Spleen (tissue), 13 donors: Measurements from ENCODE around the gene METTL24. TPM values are rescaled to one million over a fixed set of nuclear protein-coding genes. Genes with fewer than 3 reads are reported as not detected.
A peak's percentile ranks its signal among the peaks of the same experiment; 100 is the strongest.

ENCODE experiments used
- DNase-seq: peaks from one replicate; pipeline ENCODE4 v3.0.0-alpha.2; 2020
- H3K27ac ChIP-seq, 8 donors: fragments of 200-600 bp; sonication (generic) in 7 of 8; 1 replicate in 4 of 8; 2 replicates in 4 of 8; pipeline versions ENCODE4 v1.5.0 to v1.8.0; 2016 to 2021; ENCODE audit warnings: inconsistent platforms in 4 of 8, mild to moderate bottlenecking in 4 of 8, moderate library complexity in 1 of 8
- H3K27me3 ChIP-seq, 7 donors: fragments of 200-600 bp; sonication (generic) in 6 of 7; replicated peaks in 1 of 7; 1 replicate in 4 of 7; 2 replicates in 3 of 7; pipeline versions ENCODE4 v1.5.0 to v1.8.0; 2016 to 2021; ENCODE audit warnings: inconsistent platforms in 3 of 7, mild to moderate bottlenecking in 1 of 7
- H3K36me3 ChIP-seq, 6 donors: fragments of 200-600 bp; sonication (generic) in 5 of 6; 1 replicate in 4 of 6; 2 replicates in 2 of 6; pipeline versions ENCODE4 v1.5.0 to v1.8.0; 2016 to 2021; ENCODE audit warnings: inconsistent platforms in 2 of 6
- H3K4me1 ChIP-seq, 6 donors: fragments of 200-600 bp; sonication (generic) in 5 of 6; 1 replicate in 3 of 6; 2 replicates in 3 of 6; pipeline versions ENCODE4 v1.5.0 to v1.8.0; 2016 to 2021; ENCODE audit warnings: inconsistent platforms in 3 of 6
- H3K4me3 ChIP-seq, 8 donors: fragments of 200-600 bp; sonication (generic) in 7 of 8; 1 replicate in 4 of 8; 2 replicates in 4 of 8; pipeline versions ENCODE4 v1.5.0 to v1.8.0; 2016 to 2021; ENCODE audit warnings: inconsistent platforms in 4 of 8, mild to moderate bottlenecking in 4 of 8, moderate library complexity in 2 of 8
- H3K9me3 ChIP-seq, 8 donors: fragments of 200-600 bp; sonication (generic) in 7 of 8; 1 replicate in 4 of 8; 2 replicates in 4 of 8; pipeline versions ENCODE4 v1.5.0 to v1.8.0; 2016 to 2021; ENCODE audit warnings: inconsistent platforms in 4 of 8
- CTCF ChIP-seq, 11 experiments: fragments of 200-600 bp in 7 of 11; fragments of 450-650 bp in 4 of 11; sonication (generic) in 4 of 11; IDR thresholded peaks in 8 of 11; conservative IDR thresholded peaks in 3 of 11; 1 replicate in 7 of 11; 2 replicates in 4 of 11; pipeline versions ENCODE4 v1.4.0 to v1.8.0; 2016 to 2021; ENCODE audit warnings: antibody characterized with exemption in 11 of 11, inconsistent platforms in 4 of 11, mild to moderate bottlenecking in 1 of 11
- POLR2A ChIP-seq, 3 donors: fragments of 450-650 bp; IDR thresholded peaks; one replicate each; pipeline ENCODE4 v1.5.1; 2017; ENCODE audit warnings: antibody characterized with exemption in 3 of 3, mild to moderate bottlenecking in 1 of 3
- POLR2AphosphoS5 ChIP-seq, 3 donors: sonication (generic); formaldehyde crosslinking; IDR thresholded peaks; one replicate each; pipeline ENCODE4 v1.5.1; 2017; ENCODE audit warnings: antibody characterized with exemption in 3 of 3
- WGBS, 5 donors: extraction: QIAGEN DNeasy Blood & Tissue Kit in 3 of 5; methylation state at CpG; one replicate each; pipeline versions ENCODE4 v1.1.5 to v1.1.7; 2013 to 2018; 5-methylcytosine and 5-hydroxymethylcytosine counted together
- intact Hi-C: fragments of 100-400 bp; cut with DNase I; formaldehyde crosslinking; loops from one replicate; pipeline ENCODE4 v1.15.0; 2023; ENCODE audit warnings: low total_unique reads
- long read RNA-seq, 2 donors: transcript quantifications; one replicate each; lab custom pipeline, GENCODE V29; 2026
- polyA plus RNA-seq, 3 donors: library from polyadenylated mRNA; stranded (reverse); fragments of 200-250 nt; gene quantifications; one replicate each; pipeline ENCODE4 v1.2.1, GENCODE V29; 2013
- total RNA-seq, 7 donors: library from RNA; depleted of rRNA in 3 of 7; stranded (reverse); fragments of >200 nt in 3 of 7; fragmentation: NEBNext Ultra II Directional in 4 of 7; extraction: Animal tissue kit (Norgen Biotek cat#: 25700) in 4 of 7; gene quantifications; one replicate each; pipeline versions ENCODE4 v1.1.0 to v1.2.1, GENCODE V29; 2016 to 2021
- donor health status: healthy with polysubstance abuse.
- donor health status: DM: no; HTN: no; CAD: no; lungs with moderate emphysema.
- donor health status: DM: no; HTN: no; CAD: no.
- donor health status: Bipolar disorder and iron deficiency.
- donor health status: healthy.
- donor health status: DM: no; HTN: no; CAD: no.
- donor health status: DM: yes; HTN: yes; CAD: no.

Gene METTL24
- total RNA-seq (1 to 10 TPM in 2 of 7 donors, under 1 TPM in 3, not detected in 2; 0.67 to 1.2 (median 0.98) TPM), polyA plus RNA-seq (not detected)
- long read RNA-seq, donor 1, partial matches to known transcripts = 0 of 1 reads
- long read RNA-seq, donor 1, other reads (novel, unspliced or antisense) = 0 of 1 reads
- long read RNA-seq, donor 2, partial matches to known transcripts = 0 of 1 reads
- long read RNA-seq, donor 2, other reads (novel, unspliced or antisense) = 0 of 1 reads

- intact Hi-C loops = no loop called here
- Histone ChIP-seq H3K4me3 (peak within 1 kb of the TSS; percentile 31 to 72 (median 45)), H3K27ac (no peak within 1 kb of the TSS), H3K27me3 (peaks cover 0 to 50% (median 26%) of the 10 kb centered on the region in 7 donors), H3K36me3 (no peaks in the 10 kb centered on the region), H3K4me1 (peaks cover 0 to 15% (median 11%) of the 10 kb centered on the region in 6 donors), H3K9me3 (no peaks in the 10 kb centered on the region)
- 1 to 8% (median 2%) methylated on average over 17 to 107 of the region's 107 CpGs for WGBS, 5 donors
- peak in 1 of 3 donors; percentile 5 for TF ChIP-seq POLR2AphosphoS5 (IDR thresholded peaks at IDR 0.05)
- TF ChIP-seq CTCF (IDR thresholded peaks at IDR 0.05 in 8 of 11, conservative IDR thresholded peaks at IDR 0.05 in 3 of 11) = no peak
- no peak for DNase-seq
These were observed at the start of gene METTL24 for GRCh38 chr6:110357664-110358552. Gene METTL24 (minus strand): TSS chr6:110358349. CDS start chr6:110358272, 77 bp downstream.

GRCh38 chr6:110404607-110405006 lies 46.5 kb upstream of the METTL24 start:
- Histone ChIP-seq H3K4me1 (peaks cover 0 to 11% (median 0%) of the 10 kb centered on the region in 6 donors), H3K4me3 (no peak overlapping the region), H3K9me3 (no peaks in the 10 kb centered on the region), H3K27me3 (no peaks in the 10 kb centered on the region), H3K27ac (no peak overlapping the region), H3K36me3 (no peaks in the 10 kb centered on the region)
- TF ChIP-seq POLR2AphosphoS5 (IDR thresholded peaks at IDR 0.05) (no peak), POLR2A (IDR thresholded peaks at IDR 0.05) (no peak), CTCF (IDR thresholded peaks at IDR 0.05 in 8 of 11, conservative IDR thresholded peaks at IDR 0.05 in 3 of 11) (no peak)
- intact Hi-C loops = no loop called here
- DNase-seq = no peak
- WGBS, 5 donors = 52 to 72% (median 59%) methylated on average over 8 of the region's 8 CpGs

- no peaks in the 10 kb centered on the region for H3K36me3 ChIP-seq
- no peaks in the 10 kb centered on the region for H3K27me3 ChIP-seq
- no peaks in the 10 kb centered on the region for H3K9me3 ChIP-seq
- intact Hi-C loops = no loop called here
- TF ChIP-seq CTCF (IDR thresholded peaks at IDR 0.05 in 8 of 11, conservative IDR thresholded peaks at IDR 0.05 in 3 of 11) = no peak
- H3K27ac ChIP-seq = no peak overlapping the region
- DNase-seq = no peak
- 82 to 95% (median 87%) methylated on average over 4 of the region's 4 CpGs for WGBS, 5 donors
- H3K4me3 ChIP-seq = no peak overlapping the region
- H3K4me1 ChIP-seq = peaks cover 0 to 20% (median 0%) of the 10 kb centered on the region in 6 donors
These were observed 43.5 kb upstream of the METTL24 start for GRCh38 chr6:110401585-110402176.

GRCh38 chr6:110400208-110400607 lies 42.1 kb upstream of the METTL24 start:
- Histone ChIP-seq H3K9me3 (no peaks in the 10 kb centered on the region), H3K4me3 (peak overlapping the region in 6 of 8 donors; percentile 15 to 68 (median 39)), H3K4me1 (peaks cover 0 to 20% (median 0%) of the 10 kb centered on the region in 6 donors), H3K27ac (peak overlapping the region in 1 of 8 donors; percentile 13), H3K27me3 (no peaks in the 10 kb centered on the region), H3K36me3 (no peaks in the 10 kb centered on the region)
- intact Hi-C loops = no loop called here
- no peak for DNase-seq
- TF ChIP-seq POLR2AphosphoS5 (IDR thresholded peaks at IDR 0.05) (no peak), POLR2A (IDR thresholded peaks at IDR 0.05) (no peak), CTCF (IDR thresholded peaks at IDR 0.05 in 8 of 11, conservative IDR thresholded peaks at IDR 0.05 in 3 of 11) (no peak)
- 53 to 93% (median 77%) methylated on average over 13 to 18 of the region's 18 CpGs for WGBS, 5 donors
